GM21723 (cell line): ENCODE measurements around the gene UBR3.
"Not testable (repeated sequence)": the region's sequence is repeated elsewhere in the genome, so short reads cannot be mapped to it uniquely, and the experiment has no call there.

ENCODE experiments used
- ATAC-seq: cut with Tn5 transposase; IDR thresholded peaks from one replicate; pipeline ENCODE4 v1.9.1; 2021; ENCODE audit warnings: mild to moderate bottlenecking, moderate library complexity; ENCODE audit not compliant: unreplicated experiment

Gene UBR3

DNA sequence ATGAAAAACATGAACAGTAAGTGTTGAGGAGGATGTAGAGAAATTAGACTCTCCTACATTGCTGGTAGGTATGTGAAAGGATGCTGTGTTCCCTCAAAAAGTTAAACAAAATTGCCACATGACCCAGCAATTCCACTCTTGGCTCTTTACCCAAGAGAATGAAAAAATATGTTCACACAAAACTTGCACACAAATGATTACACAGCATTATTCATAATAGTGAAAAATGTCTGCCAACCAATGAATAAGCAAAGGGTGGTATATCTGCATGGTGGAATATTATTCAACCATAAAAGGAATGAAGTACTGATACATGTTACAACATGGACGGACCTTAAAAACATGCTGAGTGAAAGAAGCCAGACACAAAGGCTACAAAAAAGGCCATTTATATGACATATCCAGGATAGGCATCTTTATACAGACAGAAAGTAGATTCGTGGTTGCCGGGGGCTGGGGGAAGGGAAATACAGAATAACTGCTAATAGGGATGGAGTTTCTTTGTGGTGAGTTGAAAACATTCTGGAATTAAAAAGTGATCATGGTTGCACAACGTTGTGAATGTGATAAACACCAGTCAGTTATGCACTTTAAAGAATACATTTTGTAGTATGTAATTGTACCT is 265.3 kb downstream of the UBR3 start:
- no peak for ATAC-seq

DNA sequence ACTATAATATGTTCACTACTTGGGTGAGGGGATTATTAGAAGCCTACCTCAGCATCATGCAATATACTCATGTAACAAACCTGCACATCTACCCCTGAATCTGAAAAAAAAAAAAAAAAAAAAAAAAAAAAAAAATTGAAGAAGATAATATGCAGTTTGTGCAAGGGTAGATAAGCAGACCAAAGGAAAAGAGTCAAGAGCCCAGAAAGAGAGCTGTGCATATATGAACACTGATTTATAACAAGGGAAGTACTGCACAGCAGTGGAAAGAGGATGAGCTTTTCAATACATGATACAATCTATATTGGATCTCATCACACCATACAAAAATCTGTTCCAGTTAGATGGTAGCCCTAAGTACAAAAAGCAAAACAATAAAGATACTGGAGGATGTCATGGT is 268.1 kb downstream of the UBR3 start:
- no peak for ATAC-seq

DNA sequence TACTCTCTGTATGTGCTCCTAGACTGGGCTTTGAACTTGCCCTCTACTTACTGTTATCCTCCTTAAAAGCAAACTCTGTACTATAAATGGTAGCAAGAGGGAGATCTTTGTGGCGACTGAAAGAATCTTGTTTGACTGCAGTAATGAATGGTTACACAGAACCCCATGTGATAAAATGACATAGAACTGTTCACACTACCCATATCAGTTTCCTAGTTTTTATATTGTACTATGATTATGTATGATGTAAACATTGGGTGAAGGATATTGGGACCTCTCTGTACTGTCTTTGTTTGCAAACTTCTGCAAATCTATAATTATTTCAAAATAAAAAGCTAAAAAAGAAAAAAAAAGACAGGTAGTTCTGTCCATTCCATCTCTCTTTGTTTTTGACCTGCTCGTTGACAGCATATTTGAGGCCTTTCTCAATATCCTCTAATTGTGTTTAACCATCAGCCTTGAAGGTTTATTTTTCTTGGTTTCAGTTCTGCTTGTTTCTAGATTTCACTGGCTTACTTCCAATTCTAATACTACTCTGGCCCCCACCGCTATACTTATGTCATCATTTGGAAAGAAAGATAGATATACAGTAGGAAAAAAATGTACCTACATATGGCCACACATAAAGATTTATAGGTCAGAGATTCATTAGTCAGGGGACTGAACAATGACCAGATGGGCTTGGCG is 271.5 kb downstream of the UBR3 start:
- no peak for ATAC-seq

DNA sequence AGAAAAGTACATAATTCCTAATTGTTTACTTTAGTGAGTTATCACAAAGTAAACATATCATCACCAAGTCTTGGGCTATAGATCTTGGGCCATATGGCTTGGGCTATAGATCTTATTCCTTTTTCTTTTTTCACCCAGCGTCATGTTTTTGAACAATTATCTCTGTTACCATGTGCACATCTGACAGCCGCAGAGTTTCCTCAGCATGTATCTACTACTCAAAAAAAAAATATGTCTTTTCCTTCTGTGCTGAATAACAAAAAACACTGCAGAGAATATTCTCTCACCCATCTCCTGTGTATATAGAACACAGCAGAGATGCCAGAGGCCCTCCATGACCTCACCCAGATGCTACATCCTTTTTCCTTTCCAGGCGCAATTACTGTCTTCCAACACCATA is 274.5 kb downstream of the UBR3 start:
- no peak for ATAC-seq

DNA sequence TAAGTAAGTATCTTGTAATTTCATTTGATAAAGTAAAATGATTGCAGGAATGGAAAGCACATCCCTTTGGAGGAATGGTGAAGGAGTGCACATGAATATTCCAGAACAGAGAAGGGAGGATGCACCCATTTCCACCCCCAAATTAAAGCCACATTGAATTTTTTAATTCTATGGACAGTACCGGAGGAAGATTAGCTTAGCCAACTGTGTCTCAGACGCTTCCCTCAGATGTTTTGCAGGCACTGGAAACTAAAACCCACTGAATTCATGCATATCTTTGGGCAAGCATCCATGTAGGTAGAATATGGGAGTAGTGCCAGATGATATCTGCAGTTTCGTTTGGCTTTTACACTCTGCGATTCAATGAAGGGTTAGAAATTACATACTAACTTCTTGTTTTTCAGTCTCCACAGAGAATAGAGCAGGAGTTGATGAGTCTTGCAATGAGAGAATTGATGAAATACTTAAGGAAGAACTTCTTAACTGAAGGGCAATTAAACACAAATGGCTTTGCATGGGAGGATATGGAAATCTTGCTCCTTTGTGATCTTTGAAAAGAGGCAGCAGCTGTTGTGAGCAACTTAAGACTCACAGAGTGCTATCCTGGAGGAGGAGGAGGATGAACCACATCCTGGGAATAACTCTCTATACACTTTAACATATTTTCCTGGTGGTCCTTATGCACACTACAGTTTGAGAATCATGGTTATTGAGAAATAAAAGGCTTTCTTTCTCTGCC is 279.0 kb downstream of the UBR3 start:
- no peak for ATAC-seq

DNA sequence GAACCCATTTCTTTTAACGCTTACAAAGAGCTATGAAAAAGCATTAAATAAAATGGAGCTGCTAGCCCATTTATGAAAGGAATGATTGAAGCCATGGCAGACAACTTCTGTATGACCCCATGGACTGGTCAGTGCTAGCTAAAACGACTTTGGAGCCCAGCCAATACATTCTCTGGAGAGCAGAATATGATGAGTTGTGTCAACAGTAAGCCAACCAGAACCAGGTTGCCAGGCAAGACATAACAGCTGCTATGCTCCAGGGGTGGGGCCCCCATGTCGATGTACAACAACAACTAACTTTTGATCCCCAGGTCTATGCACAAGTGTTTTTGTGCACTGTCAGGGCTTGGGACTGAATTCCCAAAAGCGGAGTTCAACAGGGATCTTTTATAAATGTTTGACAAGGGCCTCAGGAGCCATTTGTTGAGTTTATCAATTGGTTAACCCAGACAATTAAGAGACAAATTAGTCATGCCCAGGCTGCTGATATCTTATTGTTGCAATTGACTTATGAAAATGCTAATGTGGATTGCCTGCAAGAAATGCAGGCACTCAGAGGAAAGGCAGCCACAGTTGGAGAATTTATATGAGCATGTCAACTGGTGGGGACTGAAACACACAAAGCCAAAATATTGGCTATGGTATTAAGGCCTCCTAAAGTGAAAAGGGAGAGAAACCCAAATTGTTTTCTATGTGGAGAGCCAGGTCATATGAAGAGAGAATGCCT is 286.1 kb downstream of the UBR3 start:
- no peak for ATAC-seq

DNA sequence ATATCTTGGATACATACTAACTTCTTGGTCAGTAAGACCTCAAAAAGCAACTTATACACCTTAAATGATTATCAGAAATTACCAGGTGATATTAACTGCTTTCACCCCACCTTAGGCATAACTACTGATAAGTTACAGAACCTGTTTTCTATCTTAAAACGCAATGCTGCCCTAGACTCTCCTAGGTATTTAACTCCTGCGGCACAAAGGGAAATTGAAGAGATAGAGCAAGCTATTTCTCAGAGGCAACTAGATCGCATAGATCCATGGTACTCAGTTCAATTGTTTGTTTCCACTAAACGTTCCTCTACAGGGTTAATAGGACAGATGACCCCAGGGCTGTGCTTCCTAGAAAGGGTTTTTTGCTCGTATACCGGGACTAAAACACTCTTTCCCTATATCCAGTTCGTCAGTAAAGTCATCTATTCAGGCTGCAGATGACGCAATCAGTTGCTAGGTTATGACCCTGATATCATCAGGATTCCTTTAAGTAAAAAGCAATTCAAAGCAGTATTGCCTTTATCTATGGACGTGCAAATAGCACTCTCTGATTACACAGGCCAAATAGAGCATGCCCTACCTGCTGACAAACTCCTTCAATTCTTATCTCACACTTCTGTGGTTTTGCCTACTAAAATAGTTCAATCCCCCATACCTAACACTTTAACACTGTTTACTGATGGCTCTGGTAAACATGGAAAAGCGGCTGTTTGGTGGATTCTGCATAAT is 288.4 kb downstream of the UBR3 start:
- no peak for ATAC-seq

DNA sequence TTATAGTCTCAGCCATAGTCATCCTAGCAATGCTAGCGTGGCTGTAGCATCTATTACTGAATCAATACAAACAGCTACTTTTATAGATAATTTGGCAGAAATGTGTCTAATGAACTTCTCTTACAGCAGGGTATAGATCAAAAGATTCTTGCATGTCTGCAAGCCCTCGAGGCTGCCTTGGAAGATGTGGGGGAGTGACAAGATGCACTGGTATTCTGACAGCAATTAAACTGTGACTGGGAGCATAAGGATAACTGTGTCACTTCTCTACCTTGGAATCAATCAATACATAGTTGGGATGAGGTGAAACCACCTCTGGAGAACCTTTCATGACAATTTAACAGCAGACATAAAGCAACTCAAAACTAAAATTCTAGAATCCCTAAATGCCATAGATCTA is 291.4 kb downstream of the UBR3 start:
- ATAC-seq = no peak

DNA sequence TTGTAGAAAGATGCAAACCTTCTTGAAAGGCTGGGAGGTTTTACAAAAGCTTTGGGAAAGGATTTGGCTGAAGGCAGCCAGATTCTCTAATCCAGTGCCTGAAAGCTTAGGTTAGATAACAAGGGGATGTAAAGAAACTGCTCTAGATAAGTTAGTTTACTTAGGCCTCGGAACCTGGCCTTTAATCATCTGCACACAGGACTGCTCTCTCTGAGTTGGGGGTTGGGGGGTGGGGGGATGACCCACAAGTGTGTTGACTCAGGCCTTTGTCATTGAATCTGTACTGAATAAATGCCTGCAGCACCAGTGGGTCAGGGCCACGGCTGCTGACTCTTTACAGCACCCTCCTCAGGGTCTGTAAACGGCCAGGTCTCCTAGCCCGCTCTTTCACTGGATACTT is 292.1 kb downstream of the UBR3 start:
- ATAC-seq = not testable (repeated sequence)

DNA sequence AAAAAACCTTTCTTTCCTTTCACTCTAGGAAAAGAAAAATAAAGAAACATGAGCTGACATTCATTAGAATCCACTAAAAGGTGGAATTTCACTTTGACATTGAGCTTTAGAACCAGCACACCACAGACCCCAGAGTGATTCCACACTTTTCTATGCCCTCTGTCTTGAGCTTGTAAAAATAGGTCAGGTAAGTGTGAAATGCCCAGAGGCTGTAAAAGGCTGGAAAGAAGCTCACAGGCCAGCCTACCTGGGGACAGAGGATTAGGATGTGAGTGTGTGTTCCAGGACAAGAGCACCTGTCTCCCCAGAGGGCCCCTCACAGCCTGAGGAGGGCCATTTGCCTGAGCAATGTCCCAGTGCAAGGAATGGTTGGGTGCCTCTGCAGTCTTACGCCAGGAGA is 294.4 kb downstream of the UBR3 start:
- ATAC-seq = no peak

DNA sequence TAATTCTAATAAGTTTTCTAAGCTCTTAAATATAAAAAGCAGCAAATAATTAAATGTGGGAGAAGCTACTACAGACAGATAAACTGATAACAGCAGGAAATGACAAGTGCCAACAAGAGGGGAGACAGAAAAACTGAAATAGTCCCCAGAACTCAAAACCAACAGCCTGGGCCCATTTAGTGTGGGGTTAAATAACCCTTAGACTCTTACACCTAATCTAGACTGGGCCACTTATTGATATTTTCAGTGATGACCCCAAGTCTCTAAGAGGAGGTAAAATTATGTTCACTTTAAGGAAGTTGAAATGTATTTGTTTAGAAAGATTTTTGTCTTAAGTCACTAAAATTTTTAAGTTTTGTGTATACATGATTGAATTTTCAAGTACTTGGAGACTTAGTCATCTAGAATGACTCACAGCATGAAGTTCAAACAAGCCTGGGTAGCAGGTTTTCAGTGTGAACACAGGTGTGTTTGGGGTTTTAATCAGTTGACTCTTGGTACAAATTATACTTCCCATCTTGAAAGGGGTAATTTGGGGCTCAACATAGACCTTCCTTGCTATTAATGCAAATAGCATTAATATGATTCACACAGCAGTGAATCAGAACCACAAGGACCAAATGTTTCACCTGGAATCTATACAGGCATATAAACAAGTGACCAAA is 295.8 kb downstream of the UBR3 start:
- ATAC-seq = no peak

DNA sequence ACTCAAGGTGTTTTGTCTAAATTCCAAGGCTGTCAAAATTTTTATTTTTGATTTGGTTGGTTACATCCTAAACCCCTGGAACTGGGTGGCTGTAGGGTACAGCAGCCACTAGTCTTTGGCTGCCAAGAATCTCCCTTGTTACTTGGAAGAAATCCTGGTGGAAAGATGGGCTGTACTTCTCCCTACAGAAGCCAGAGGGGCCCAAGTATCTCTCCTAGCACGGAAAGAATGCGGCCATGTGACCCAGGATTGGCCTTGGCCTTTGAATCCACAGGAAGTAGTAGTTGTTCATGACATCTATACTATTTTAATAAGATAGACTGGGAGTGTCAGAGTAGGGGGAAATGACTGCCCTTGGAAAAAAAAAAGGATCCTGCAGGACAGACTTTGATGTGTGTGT is 296.3 kb downstream of the UBR3 start:
- ATAC-seq = no peak

DNA sequence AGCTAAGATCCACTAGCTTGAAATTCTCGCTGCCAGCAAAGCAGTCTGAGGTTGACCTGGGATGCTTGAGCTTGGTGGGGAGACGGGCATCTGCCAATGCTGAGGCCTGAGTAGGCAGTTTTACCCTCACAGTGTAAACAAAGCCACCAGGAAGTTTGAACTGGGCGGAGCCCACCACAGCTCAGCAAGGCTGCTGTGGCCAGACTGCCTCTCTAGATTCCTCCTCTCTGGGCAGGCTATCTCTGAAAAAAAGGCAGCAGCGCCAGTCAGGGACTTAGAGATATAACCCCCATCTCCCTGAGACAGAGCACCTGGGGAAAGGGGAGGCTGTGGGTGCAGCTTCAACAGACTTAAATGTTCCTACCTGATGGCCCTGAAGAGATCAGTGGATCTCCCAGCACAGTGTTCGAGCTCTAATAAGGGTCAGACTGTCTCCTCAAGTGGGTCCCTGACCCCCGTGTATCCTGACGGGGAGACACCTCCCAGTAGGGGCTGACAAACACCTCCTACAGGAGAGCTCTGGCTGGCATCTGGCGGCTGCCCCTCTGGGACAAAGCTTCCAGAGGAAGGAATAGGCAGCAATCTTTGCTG is 299.0 kb downstream of the UBR3 start:
- not testable (repeated sequence) for ATAC-seq
